Choroid plexus epithelial cell (primary cell): Measurements from ENCODE around the gene TPO.

Experiments used
- DNase-seq: peaks from one replicate; pipeline ENCODE4 v3.0.0-alpha.2; 2010; ENCODE audit warnings: low read depth
- H3K4me3 ChIP-seq: 2 replicates; pipeline ENCODE4 v1.5.1; 2011; ENCODE audit warnings: low read depth, mild to moderate bottlenecking, control low read depth, low read length, moderate library complexity
- TF ChIP-seq, protein P1 (sequence below): conservative IDR thresholded peaks from 2 replicates; pipeline ENCODE4 v1.5.1; 2011; ENCODE audit warnings: low read depth, mild to moderate bottlenecking, control low read depth, inconsistent platforms, low read length, moderate library complexity

The TPO gene

DNA sequence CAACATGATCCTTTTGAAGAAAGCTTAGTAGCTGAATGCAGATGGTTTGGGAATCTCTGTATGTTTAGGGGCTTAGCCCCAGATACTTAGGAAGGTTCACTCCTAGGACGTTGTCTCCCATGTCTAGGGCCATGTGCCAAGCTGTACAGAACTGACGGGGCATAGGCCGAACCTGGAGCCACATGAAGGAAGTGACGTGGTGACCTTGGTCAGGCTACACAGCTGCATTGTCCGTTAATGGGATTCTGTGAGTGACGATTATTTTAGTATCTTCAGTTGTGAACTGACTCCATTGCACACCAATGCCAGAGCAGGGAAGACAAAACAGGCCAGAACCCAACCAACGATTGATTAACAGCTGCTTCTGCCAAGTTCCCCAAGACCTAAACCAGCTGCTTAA lies 139.3 kb downstream of the TPO start:
- DNase-seq: no peak
- TF ChIP-seq, protein P1, sequence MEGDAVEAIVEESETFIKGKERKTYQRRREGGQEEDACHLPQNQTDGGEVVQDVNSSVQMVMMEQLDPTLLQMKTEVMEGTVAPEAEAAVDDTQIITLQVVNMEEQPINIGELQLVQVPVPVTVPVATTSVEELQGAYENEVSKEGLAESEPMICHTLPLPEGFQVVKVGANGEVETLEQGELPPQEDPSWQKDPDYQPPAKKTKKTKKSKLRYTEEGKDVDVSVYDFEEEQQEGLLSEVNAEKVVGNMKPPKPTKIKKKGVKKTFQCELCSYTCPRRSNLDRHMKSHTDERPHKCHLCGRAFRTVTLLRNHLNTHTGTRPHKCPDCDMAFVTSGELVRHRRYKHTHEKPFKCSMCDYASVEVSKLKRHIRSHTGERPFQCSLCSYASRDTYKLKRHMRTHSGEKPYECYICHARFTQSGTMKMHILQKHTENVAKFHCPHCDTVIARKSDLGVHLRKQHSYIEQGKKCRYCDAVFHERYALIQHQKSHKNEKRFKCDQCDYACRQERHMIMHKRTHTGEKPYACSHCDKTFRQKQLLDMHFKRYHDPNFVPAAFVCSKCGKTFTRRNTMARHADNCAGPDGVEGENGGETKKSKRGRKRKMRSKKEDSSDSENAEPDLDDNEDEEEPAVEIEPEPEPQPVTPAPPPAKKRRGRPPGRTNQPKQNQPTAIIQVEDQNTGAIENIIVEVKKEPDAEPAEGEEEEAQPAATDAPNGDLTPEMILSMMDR: no peak
- no peak overlapping the region for H3K4me3 ChIP-seq

DNA sequence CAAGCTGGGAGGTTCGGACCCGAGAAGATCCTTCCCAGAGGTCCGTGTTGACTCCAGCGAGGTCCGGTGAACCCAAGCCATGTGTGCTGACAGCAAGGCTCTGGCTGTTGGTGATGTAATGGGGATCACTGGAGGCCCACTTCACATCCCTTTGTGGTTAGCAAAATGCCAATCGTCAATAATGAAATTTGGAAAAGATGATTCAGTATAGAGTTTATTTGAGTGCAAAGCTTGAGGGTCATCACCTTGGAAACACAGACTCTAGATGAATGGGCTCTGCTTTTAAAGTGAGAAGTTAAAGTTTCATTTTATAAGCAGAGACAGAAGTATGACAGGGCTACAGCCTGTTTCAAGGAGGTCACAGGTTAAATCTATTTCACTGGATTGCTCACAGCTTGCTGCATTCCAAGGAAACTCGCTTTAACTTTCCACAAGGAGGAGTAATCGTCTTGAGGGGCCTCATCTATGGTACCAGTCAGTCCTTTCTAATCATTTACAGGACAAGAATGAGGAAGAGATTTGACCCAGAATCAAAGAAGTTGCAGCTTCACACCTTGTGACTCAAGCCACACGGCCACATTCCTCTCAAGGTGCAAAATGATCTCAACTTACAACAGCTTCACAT lies 140.5 kb downstream of the TPO start:
- TF ChIP-seq, protein P1: peak; percentile 57
- no peak overlapping the region for H3K4me3 ChIP-seq
- DNase-seq: peak; percentile 91

DNA sequence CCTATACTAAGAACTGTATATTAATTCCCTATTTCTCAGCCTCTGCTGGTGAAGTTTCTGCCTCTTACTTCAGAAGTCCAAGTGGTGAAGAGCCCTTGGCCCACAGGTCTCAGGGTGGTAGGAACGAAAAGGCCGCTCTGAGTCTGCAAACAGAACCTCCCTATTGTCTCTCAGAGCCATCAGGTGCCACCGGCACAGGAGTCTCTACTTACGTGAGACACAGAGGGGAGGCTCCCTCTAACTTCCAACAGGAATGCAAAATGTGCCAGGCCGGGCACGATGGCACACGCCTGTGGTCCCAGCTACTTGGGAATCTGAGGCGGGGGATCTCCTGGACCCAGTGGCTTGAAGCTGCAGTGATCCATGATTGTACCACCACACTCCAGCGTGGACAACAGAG lies 143.0 kb downstream of the TPO start:
- no peak for DNase-seq
- H3K4me3 ChIP-seq: no peak overlapping the region
- TF ChIP-seq, protein P1: no peak

DNA sequence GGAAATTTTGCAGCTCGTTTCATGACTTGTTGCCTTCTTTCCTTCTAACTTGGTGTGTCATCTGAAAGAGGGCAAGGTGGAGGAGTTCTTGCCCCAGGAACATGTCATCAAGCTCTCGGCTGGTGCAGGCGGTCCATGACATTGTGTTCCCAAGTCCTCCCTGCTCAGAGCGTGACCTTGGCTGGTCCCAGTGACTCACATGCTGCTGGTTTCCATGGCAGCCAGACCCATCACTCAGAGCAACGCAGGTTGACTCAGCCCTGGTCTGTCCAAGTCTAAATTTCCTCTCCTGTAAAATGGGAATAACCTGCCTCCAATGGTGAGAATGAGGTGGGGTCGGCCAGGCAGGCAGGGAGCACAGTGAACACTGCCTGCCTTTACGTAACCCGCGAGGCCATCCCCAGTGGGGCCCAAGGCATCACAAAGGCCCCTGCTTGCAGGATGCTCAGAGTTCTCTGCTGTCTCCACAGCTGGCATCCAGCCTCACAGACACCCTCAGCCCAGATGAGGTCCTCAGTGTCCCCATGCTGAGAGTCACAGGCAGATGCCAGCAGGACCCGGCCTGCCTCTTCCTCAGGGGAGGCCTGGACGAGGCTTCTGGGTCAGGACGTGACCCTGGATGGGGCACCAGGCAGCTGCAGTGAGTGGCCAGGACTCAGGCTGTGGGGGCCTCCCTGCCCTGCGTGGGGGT lies 143.7 kb downstream of the TPO start:
- H3K4me3 ChIP-seq: no peak overlapping the region
- TF ChIP-seq, protein P1: no peak
- peak; percentile 82 for DNase-seq

DNA sequence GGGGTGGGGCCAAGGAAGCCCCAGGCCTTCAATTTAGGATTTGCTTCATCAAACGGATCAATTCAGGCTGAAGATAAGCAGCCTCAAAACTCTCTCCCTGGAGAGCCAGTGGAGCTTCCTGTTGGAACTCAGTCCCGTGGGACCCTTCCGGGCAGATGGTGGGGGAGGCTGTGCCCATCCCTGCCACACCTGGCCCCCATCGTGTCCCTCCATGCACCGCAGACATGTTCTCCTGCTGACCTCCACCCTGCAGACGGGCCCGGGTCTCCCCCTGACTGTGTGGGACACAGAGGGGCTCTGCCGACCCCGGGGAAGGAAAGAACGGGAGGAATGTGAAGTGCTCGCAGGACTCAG lies 144.2 kb downstream of the TPO start:
- TF ChIP-seq, protein P1: no peak
- H3K4me3 ChIP-seq: no peak overlapping the region
- DNase-seq: no peak

DNA sequence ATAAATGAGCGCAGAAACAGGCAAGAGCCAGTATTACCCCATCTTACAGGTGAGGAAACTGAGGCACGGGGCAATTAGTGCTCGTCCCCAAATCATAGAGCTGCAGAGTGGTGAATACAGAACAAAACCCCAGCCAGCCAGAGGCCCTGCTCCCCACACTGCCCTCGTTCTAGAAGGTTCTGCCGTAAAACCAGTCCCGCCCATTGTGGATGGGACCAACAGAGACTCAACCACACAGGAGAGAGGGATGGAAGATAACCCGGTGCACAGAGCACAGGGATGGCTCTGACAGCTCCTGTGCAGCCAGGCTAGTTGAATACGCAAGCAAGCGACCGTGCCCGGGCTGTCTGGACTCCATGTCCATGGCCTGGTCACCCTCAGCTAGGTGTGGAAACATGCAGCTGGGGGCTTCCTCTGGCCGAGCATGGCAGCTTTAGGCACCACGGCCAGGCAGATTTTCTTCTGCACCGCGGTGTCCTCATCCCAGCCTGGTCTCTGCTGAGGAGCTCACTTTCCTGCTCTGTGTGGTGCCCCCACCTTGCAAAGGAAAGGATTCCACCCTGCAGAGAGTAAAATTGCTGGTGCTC lies 146.4 kb downstream of the TPO start:
- TF ChIP-seq, protein P1: no peak
- DNase-seq: no peak
- H3K4me3 ChIP-seq: no peak overlapping the region
